Sigmoid colon (tissue), 3 donors: ENCODE data around the gene GTF3C1.
A peak's percentile ranks its signal among the peaks of the same experiment; 100 is the strongest.

Source experiments
- CTCF ChIP-seq, 4 experiments: fragments of 450-650 bp in 3 of 4; fragments of 200-600 bp in 1 of 4; IDR thresholded peaks; one replicate each; pipeline ENCODE4 v1.5.1; 2016 to 2019; ENCODE audit warnings: antibody characterized with exemption in 4 of 4, mild to moderate bottlenecking in 3 of 4, moderate library complexity in 2 of 4
- POLR2A ChIP-seq, 2 donors: fragments of 450-650 bp; IDR thresholded peaks; one replicate each; pipeline ENCODE4 v1.6.1; 2016; ENCODE audit warnings: antibody characterized with exemption in 2 of 2, mild to moderate bottlenecking in 2 of 2, moderate library complexity in 2 of 2

- TF ChIP-seq CTCF (IDR thresholded peaks at IDR 0.05) (no peak), POLR2A (IDR thresholded peaks at IDR 0.05) (peak; percentile 20 to 33)
Observed at GRCh38 chr16:27549746-27550581, at the start of gene GTF3C1, which contains the start of gene KATNIP.
